GM15510 (cell line): ENCODE measurements around the gene PRKCE.

Experiments used
- POLR2A ChIP-seq: IDR thresholded peaks from 3 replicates; pipeline ENCODE4 v1.6.1; 2011; ENCODE audit warnings: borderline replicate concordance; ENCODE audit not compliant: insufficient read length; ENCODE audit errors: extremely low read depth

PRKCE gene

DNA sequence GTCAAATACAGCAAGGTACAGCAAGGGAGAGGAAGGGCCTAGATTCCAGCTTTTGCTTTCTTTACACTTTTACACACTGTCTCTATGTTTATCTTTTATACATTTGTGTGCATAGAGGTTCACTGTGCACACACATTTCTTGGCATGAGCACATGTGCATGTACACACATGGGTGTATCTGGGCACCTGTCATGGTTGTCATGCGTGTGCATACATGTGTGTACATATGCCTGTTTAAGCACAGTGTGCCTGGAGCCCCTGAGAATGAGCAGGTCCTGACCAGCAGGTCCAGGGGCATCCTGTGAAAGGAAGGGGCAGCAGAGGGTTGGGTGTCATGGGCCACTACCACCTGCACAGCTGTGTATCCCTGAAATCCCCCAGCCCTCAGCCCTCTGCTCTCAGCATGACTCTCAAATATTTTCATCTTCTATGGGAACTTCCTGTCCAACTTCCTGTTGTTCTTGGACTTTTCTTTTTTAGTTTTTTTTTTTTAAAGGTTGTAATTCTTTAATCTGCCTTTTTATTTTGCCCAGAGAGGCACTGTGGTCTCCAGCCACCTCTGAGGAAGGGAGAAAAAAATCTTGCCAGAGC, 548.7 kb downstream of the PRKCE start:
- TF ChIP-seq POLR2A: no peak

DNA sequence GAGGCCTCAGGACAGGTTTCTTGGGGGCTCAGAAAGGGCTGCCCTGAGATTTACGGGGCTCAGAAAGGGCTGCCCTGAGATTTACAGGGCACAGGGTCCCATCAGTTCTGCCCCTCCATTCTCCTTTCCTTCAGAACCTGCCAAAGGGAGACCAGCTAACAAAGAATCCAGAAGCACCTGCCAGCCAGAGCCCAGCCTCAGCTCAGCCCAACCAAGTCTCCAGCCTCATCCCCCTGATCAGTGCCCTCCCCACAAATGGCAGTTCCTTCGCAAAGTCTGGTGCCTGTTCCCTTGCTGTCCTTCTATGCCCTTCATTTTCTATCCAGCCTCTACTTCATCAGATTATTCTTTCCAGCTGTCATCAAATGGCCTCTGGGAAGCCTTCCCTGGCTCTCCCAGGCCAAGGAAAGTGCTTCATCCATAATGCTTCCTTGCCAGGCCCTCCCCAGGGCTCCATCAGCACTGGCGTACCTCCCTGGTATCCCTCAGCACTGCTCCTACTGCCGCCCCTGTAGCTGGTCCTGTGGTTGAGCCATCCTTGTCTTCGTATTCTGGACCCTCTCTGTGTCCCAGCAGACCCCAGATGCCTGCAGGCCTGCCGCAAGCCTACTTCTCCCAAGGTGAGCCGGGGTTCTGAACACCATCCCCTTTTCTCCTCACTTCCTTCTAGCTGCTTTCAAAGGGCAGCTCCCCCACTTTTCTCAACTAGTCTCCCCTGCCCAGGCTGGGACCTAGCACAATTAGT, 549.6 kb downstream of the PRKCE start:
- TF ChIP-seq POLR2A: no peak

DNA sequence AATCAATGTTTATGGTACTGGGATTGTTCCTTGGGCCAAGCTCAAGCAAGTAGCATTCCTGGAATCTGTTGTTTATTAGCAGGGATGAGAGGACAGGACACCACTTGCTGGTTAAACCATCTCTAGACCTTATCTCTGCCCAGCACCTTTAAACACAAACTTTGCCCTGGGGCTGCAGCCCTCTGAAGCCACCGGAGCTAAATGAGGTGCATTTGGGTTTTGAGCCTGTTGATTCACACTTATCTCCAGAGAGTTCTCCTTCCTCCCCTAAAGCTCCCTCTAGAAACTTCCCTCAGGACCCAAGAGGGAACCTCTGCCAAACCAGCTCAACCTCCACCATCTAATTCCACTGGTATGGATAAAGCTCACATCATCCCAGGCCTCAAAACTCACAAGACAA, 551.0 kb downstream of the PRKCE start:
- no peak for TF ChIP-seq POLR2A

DNA sequence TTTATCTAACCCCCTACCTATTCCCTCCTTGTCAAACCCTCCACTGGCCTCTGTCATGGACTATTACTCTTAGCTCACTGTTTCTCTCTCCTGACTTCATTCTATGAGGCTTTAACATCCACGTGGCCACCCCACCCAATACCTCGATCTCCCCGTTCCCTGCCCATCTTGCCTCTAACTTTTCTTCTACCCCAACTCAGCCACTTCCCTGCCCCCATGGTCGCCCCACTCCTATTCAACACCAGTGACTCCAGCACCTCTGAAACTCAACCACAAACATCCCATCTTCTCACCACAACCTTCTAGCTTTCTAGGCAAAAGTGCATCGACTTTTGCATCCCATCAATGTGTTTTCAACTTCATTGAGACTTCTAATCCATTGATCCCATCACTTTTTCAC, 551.5 kb downstream of the PRKCE start:
- TF ChIP-seq POLR2A: no peak

DNA sequence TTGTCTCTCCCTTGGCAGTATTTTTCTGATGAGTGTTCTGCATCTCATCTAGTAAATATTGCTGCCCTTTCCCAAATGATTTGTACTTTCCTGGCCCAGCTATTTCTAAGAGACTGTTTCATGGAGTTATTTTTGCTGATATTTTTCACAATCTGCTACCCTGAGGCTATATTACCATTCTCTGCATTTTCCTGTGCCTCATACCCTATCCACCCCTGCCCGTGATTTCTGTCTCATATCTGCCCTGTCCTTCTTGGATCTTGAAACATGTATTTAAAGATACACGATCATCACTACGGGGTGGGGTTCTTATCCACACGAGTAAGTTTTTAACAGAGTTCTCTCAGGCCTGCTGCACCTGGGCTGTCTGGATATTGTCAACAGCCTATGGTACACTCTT, 556.1 kb downstream of the PRKCE start:
- no peak for TF ChIP-seq POLR2A

DNA sequence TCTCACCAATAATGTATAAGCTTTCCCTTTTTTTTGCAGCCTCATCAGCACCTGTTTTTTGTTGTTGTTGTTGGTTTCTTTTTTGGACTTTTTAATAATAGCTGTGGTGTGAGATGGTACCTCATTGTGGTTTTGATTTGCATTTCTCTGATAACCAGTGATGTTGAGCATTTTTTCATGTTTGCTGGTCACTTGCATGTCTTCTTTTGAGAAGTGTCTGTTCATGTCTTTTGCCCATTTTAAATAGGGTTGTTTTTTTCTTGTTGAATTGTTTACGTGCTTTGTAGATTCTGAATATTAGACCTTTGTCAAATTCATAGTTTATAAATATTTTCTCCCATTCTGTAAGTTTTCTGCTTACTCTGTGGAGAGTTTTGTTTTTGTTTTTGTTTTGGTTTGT, 557.3 kb downstream of the PRKCE start:
- TF ChIP-seq POLR2A: no peak

DNA sequence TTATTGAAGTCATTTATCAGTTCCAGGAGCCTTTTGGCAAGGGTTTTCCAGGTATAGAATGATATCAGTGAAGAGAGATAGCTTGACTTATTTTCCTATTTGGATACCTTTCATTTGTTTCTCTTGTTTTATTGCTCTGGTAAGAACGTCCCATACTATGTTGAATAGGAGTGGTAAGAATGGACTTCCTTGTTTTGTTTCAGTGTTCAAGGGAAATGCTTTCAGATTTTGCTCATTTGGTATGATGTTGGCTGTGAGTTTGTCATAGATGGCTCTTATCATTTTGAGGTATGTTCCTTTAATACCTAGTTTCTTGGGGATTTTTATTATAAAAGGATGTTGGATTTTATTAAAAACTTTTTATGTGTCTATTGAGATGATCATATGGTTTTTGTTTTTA, 558.6 kb downstream of the PRKCE start:
- TF ChIP-seq POLR2A: no peak

DNA sequence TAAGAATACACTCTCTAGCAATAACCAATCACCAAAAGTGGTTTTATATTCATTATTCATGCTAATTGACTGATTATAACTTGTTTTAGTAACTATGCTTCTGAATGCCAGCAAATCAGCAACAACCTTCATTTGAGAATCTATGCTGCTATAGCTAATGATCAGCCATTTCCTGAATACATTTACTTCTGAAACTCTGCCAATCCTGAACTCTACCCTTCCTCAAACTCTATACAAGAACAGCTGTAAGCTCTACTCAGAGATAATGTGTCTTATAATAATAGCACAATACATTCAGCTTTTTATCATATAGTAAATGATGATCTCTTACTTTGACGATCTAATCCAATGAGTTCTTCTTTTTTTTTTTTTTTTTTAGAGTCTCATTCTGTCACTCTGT, 560.0 kb downstream of the PRKCE start:
- no peak for TF ChIP-seq POLR2A

DNA sequence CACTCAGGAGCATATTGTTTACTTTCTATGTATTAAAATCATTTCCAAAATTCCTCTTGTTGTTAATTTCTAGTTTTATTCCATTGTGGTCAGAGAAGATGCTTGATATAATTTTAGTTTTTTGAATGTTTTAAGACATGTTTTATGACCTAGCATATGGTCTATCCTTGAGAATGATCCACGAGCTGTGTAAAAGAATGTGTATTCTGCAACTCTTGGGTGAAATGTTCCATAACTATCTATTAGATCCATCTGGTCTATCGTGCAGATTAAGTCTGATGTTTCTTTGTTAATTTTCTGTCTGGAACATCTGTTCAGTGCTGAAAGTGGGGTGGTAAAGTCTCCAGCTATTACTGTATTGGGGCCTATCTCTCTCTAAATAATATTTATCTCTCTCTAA, 562.4 kb downstream of the PRKCE start:
- TF ChIP-seq POLR2A: no peak

DNA sequence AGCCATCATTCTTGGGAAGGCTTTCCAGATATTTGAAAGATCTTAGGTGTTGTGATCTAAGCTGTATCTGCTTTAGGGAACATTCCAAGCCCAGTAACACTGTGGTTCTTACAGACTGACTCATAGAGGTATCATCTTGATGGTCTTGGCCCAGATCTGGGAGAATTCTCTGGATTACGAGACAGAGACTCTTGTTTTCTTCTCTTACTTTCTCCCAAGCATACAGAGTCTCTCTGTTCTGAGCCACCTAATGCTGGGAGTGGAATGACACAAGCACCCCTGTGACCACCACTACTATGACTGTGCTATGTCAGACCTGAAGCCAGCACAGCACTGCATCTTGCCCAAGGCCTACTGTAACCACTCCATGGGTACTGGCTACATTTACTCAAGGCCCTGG, 564.7 kb downstream of the PRKCE start:
- no peak for TF ChIP-seq POLR2A

DNA sequence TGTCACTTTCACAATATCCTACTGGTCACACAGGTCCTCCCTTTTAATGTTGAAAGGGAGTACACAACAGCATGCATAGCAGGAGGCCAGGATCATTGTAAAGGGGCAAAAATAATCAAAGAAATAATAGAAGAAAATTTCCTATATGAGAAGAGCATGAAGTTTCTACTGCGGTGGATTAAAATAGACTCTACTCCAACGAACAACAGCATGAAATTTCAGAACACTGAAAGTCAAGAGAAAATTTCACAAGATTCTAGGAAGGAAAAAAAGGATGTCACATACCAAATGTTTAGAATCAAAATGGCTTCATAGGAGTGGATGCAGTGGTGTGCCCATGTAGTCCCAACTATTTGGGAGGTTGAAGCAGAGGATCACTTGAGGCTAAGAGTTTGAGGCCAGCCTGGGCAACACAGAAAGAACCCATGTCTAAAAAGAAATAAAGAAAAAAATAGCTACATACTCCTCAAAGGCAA, 573.7 kb downstream of the PRKCE start:
- no peak for TF ChIP-seq POLR2A

DNA sequence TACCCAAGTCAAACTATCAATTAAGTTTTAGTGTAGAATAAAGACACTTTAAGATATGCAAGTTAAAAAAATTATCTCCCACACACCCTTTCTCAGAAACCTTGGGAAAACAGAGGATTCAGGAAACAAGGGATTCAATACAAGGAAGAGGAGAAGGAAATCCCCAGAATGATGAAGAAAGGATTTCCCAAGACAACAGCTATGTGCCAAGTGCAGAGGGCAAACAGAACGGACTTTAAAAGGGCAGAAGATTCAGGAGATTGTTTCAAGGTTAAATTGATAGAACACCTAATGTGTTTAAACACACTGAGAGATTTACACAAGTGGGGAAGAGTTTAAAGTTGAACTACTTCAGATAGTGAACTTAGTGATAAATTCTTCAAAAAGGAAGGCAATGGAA, 574.3 kb downstream of the PRKCE start:
- no peak for TF ChIP-seq POLR2A

DNA sequence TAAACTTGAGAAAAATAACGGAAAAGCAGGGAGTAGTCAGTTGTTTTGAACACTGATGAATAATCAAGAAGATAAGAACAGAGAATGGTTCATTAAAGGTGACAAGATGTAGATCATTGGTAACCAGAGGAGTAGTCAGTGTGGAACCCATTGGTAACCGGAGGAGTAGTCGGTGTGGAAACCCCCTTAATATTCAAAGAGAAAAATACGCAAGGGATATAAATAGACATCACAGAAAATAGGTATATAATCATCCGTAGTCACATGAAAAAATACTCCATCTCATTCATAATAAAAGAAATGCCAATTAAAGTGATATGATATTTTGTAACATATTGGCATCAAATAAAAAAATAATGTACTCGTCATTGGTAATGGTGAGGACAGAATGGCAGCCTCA, 575.1 kb downstream of the PRKCE start:
- TF ChIP-seq POLR2A: no peak

DNA sequence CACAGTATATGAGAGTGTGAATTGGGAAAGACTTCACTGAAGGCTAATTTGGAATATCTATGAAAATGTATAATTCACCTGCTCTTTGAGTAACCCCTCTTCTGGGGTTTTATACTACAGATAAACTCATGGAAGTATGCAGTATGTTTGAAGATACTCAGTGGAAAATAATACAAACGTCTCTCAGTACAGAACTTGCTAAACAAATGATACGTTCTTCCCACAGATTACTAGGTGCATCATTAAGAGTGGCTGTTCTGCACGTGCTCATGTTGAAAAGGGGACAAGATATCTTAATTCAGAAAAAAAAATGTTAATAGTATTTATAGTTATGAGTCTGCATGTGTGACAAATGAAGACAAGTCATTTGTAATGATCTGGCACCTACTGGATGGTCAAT, 575.5 kb downstream of the PRKCE start:
- TF ChIP-seq POLR2A: no peak

DNA sequence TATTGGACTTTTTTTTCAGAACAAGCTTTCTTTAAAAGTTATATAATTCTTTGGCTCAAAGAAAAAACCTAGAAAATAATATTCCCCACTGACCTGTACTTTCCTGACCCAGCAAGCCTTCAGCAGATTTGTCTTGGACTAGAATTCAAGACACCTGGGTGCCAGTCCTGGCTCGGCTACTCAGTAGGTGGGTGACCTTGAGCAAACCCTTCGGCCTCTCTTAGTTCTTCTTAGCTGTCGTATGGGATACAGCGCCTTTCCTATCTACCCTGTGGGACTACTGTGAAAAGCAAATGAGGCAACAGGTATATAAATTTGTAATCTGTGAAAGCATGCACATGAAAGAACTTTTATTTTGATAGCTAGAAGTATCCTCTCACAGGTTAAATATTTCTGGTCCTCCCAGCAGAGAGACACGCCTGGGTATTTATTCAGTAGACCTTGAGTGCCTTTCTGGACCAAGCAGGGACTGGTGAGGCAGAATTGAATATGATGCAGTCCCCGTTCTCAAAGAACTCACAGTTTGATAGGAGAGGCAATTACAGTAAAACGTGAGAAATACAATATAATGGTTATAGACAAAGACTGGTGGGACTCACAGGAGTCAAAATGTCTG, 576.3 kb downstream of the PRKCE start:
- TF ChIP-seq POLR2A: no peak
